ENCODE measurements around the gene CYGB. TPM values are rescaled to one million over a fixed set of nuclear protein-coding genes. Genes with fewer than 3 reads are reported as not detected.

The CYGB gene
- total RNA-seq, 4 donors from 2014 or later, result 5.8 to 81.7 (median 11.1) TPM

DNA sequence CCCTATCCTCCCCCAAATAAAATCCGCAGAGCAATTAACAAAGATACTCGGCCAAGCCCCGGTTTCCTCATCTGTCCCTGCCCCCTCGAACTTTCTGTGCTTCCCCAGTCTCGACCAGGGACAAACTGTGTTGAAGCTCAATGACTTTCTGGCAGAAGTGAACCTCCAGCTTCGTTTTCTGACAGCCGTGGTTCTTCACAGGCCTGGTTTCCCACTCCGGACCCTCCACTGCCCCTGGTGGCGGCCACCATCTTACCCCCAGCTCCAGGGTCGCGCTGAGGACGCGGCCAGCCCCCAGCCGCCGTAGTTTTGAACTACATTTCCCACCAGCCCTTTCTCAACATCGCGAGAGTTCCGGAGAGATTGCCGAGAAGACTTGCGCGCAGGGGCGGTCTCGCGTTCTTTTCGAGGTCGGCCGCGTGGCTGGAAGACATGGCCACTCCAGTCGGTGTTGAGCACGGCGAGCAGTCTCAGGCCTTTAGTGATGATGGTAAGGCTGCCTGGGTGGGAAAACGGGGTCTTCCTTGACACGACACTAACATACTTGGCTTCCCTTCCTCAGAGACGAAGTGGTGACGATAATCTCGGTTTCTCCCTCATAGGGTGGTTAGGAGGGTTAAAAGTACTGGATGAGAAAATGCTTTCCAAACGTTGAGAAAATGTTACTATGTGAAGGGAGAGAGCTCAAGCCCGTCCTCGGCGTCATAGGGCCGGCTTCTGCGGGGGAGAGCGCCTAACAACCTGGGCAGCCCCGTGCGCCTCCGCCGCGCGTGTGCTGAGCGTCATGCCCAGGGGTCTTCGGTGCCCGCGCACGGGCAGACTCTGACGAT, 20.1 kb upstream of the CYGB start:
- DNase-seq, result peak; percentile 93 to 97 (median 94)
- Histone ChIP-seq H3K4me1 (peaks cover 0 to 41% (median 5%) of the 10 kb centered on the region in 4 donors), H3K27me3 (no peaks in the 10 kb centered on the region), H3K27ac (peak overlapping the region; percentile 80 to 87 (median 84)), H3K9me3 (no peaks in the 10 kb centered on the region), H3K4me3 (peak overlapping the region; percentile 60 to 73 (median 68)), H3K36me3 (peaks cover 0 to 8% (median 0%) of the 10 kb centered on the region in 3 donors)
- peak; percentile 38 to 62 for TF ChIP-seq POLR2A (IDR thresholded peaks at IDR 0.05)
- TF ChIP-seq, protein P1, sequence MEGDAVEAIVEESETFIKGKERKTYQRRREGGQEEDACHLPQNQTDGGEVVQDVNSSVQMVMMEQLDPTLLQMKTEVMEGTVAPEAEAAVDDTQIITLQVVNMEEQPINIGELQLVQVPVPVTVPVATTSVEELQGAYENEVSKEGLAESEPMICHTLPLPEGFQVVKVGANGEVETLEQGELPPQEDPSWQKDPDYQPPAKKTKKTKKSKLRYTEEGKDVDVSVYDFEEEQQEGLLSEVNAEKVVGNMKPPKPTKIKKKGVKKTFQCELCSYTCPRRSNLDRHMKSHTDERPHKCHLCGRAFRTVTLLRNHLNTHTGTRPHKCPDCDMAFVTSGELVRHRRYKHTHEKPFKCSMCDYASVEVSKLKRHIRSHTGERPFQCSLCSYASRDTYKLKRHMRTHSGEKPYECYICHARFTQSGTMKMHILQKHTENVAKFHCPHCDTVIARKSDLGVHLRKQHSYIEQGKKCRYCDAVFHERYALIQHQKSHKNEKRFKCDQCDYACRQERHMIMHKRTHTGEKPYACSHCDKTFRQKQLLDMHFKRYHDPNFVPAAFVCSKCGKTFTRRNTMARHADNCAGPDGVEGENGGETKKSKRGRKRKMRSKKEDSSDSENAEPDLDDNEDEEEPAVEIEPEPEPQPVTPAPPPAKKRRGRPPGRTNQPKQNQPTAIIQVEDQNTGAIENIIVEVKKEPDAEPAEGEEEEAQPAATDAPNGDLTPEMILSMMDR (IDR thresholded peaks at IDR 0.05), result peak; percentile 52 to 74 (median 64)

DNA sequence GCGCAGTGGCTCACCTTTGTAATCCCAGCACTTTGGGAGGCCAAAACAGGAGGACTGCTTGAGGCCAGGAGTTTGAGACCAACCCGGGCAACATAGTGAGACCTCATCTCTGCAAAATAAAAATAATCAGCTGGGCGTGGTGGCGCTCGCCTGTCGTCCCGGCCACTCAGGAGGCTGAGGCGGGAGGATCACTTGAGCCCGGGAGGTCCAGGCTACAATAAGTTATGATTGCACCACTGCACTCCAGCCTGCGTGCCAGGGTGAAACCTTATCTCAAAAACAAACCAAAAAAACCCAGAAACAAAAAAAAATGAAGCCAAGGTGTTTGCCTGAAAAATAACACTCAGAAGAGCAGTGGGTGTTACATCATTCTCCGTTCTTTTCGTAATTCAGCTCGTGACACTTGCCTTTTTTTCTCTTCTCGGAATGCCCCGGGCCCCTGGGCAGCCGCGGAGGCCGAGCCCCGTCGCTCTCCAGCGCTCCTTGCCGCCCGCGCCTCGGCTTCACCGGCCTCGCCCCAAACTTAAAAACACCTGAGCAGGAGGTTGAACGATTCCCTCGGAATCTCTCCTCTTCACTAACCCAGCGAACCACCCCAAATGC, 19.4 kb upstream of the CYGB start:
- peak overlapping the region; percentile 80 to 87 (median 84) for H3K27ac ChIP-seq
- no peak for TF ChIP-seq POLR2A (IDR thresholded peaks at IDR 0.05)
- TF ChIP-seq, protein P1 (IDR thresholded peaks at IDR 0.05), result no peak
- no peaks in the 10 kb centered on the region for H3K27me3 ChIP-seq
- peaks cover 0 to 38% (median 5%) of the 10 kb centered on the region in 4 donors for H3K4me1 ChIP-seq
- H3K36me3 ChIP-seq, result peaks cover 0 to 5% (median 0%) of the 10 kb centered on the region in 3 donors
- no peaks in the 10 kb centered on the region for H3K9me3 ChIP-seq
- DNase-seq, result peak in 2 of 3 donors; percentile 60 to 66
- peak overlapping the region; percentile 60 to 73 (median 68) for H3K4me3 ChIP-seq

DNA sequence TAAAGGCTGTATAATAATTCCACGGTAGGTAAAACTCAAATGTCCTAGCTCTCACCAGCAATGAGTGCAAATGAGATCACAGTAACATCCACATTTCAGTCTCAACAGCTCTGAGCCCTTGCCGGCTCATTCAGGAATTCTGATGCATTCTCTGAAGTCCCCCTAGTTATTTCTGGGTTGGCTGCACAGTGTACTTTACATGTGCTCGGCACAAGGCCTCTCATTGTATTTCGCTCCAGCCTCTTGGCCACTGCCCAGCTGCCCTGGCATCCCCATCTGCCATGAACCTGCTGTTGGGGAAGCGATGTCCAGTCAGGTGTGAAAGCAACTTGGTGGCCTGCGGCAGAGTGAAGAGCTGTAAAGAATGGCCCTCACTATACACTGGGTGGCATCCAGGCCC, 16.6 kb upstream of the CYGB start:
- Histone ChIP-seq H3K9me3 (no peaks in the 10 kb centered on the region), H3K27me3 (no peaks in the 10 kb centered on the region), H3K4me3 (no peak overlapping the region), H3K36me3 (no peaks in the 10 kb centered on the region), H3K4me1 (peaks cover 0 to 18% (median 0%) of the 10 kb centered on the region in 4 donors), H3K27ac (no peak overlapping the region)
- no peak for DNase-seq
- TF ChIP-seq, protein P1 (IDR thresholded peaks at IDR 0.05), result no peak
- TF ChIP-seq POLR2A (IDR thresholded peaks at IDR 0.05), result no peak

DNA sequence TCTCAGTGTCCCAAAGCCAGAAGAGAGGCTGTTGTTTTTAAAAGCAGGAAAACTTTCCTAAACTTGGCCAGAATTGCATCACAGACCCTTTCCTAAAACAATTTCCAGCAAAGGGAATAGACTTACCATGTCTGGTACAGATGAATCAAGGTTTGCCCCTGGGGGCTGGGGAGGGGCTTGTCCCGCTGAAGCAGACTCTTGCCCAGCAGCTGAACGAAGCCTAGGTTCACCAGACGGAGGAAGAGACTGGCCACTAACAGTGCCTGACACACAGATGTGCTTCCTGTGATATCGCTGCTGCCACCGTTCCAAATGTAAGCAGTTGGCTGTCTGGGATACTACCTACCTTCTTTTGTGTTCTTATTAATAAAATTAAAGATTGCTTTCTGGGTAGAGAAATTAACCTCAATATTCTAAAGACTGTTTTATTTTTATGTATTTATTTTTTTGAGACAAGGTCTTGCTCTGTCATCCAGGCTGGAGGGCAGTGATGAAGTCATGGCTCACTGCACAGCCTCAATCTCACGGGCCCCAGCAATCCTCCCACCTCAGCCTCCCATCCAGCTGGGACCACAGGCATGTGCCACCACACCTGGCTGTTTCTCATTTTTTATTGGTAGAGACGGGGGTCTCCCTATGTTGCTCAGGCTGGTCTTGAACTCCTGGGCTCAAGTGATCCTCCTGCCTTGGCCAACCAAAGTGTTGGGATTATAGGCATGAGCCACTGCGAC, 15.8 kb upstream of the CYGB start:
- no peaks in the 10 kb centered on the region for H3K27me3 ChIP-seq
- no peak for DNase-seq
- H3K4me1 ChIP-seq, result peaks cover 0 to 11% (median 0%) of the 10 kb centered on the region in 4 donors
- no peaks in the 10 kb centered on the region for H3K9me3 ChIP-seq
- no peaks in the 10 kb centered on the region for H3K36me3 ChIP-seq
- TF ChIP-seq POLR2A (IDR thresholded peaks at IDR 0.05), result no peak
- TF ChIP-seq, protein P1 (IDR thresholded peaks at IDR 0.05), result no peak
- H3K27ac ChIP-seq, result no peak overlapping the region
- H3K4me3 ChIP-seq, result no peak overlapping the region

DNA sequence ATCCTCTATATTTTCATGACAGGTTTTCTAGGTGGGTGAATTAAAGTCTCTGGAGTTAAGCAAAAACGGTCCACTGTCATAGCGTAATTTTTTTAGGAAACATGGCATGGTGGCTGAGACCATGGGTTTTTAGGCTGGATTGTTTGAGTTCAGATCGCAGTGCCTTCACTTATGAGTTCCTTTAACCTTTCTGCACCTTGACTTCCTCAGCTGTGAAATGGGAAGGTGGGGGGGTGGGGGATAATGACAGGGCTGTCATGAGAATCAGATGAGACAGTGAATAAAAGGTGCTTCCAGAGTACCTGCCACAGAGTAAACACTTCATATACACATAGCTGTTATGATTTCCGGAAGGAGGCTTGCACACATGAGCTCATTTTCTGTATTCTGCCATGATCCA, 14.2 kb upstream of the CYGB start:
- no peak for DNase-seq
- Histone ChIP-seq H3K27ac (no peak overlapping the region), H3K4me3 (no peak overlapping the region), H3K27me3 (no peaks in the 10 kb centered on the region), H3K9me3 (no peaks in the 10 kb centered on the region), H3K4me1 (peaks cover 0 to 16% (median 2%) of the 10 kb centered on the region in 4 donors), H3K36me3 (no peaks in the 10 kb centered on the region)
- no peak for TF ChIP-seq POLR2A (IDR thresholded peaks at IDR 0.05)
- TF ChIP-seq, protein P1 (IDR thresholded peaks at IDR 0.05), result no peak
